Fibroblast of villous mesenchyme (primary cell): ENCODE measurements around the gene DENND6B. TPM values are rescaled to one million over a fixed set of nuclear protein-coding genes. Genes with fewer than 3 reads are reported as not detected.
A peak's percentile ranks its signal among the peaks of the same experiment; 100 is the strongest.

Experiments
- DNase-seq: peaks from one replicate; pipeline ENCODE4 v3.0.0-alpha.2; 2010; ENCODE audit warnings: low read depth
- H3K4me3 ChIP-seq: 2 replicates; pipeline ENCODE4 v1.5.1; 2011; ENCODE audit warnings: low read depth, mild to moderate bottlenecking, low read length
- total RNA-seq: library from RNA; depleted of rRNA; stranded (reverse); fragments of >200 nt; gene quantifications from 2 replicates; pipeline ENCODE4 v1.2.3, GENCODE V29; 2012
- TF ChIP-seq, protein P1 (sequence below): IDR thresholded peaks from 2 replicates; pipeline ENCODE4 v1.5.1; 2012; ENCODE audit warnings: low read depth, mild to moderate bottlenecking, low read length; ENCODE audit not compliant: insufficient read depth

The DENND6B gene
- total RNA-seq, 1 donor = 2.6 TPM

DNA sequence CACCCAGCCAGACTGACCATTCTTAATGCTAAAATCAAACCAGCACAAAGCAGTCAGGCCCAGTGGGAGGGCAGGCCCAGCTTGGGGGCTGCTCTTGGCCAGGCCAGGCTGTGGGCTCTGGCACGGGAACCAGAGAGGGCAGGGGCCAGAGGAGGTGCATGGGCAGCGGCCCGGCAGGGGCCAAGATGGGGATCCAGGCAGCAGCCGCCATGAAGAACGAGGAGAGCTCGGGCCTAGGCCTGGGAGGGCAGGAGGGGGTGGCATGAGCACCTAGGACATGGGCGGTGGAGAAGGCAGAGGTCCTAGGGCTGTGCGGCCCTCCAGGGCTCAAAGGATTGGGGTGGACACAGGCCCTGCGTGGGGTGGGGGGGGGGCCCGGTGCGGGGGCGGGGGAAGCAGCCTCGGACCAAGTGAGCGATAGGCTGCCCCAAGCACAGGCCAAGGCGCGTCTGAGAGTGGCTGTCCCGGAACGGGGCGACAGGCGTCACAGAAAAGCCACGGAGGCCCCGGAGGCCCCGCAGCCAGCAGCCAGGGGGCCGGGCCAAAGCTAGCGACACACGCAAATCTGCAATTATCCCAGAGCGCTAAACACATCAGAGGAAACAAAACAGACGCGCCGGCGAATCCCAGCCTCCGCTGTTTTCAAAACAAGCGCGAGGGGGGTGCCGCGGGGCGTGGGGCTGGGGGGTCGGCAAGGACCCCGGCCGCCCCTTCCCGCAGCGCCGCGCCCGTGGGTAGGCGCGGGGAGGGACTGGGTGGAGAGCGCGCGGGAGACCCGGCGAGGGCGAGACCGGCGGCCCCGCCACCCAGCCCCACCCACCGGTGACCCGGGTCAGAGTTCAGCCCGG, 27.7 kb downstream of the DENND6B start:
- H3K4me3 ChIP-seq = peak overlapping the region; percentile 23

GRCh38 chr22:50298266-50298637, 28.6 kb downstream of the DENND6B start:
- DNase-seq = no peak
- H3K4me3 ChIP-seq = no peak overlapping the region

More for the DNA sequence above, 27.7 kb downstream of the DENND6B start:
- DNase-seq = peak; percentile 63
- TF ChIP-seq, protein P1, sequence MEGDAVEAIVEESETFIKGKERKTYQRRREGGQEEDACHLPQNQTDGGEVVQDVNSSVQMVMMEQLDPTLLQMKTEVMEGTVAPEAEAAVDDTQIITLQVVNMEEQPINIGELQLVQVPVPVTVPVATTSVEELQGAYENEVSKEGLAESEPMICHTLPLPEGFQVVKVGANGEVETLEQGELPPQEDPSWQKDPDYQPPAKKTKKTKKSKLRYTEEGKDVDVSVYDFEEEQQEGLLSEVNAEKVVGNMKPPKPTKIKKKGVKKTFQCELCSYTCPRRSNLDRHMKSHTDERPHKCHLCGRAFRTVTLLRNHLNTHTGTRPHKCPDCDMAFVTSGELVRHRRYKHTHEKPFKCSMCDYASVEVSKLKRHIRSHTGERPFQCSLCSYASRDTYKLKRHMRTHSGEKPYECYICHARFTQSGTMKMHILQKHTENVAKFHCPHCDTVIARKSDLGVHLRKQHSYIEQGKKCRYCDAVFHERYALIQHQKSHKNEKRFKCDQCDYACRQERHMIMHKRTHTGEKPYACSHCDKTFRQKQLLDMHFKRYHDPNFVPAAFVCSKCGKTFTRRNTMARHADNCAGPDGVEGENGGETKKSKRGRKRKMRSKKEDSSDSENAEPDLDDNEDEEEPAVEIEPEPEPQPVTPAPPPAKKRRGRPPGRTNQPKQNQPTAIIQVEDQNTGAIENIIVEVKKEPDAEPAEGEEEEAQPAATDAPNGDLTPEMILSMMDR = no peak

DNA sequence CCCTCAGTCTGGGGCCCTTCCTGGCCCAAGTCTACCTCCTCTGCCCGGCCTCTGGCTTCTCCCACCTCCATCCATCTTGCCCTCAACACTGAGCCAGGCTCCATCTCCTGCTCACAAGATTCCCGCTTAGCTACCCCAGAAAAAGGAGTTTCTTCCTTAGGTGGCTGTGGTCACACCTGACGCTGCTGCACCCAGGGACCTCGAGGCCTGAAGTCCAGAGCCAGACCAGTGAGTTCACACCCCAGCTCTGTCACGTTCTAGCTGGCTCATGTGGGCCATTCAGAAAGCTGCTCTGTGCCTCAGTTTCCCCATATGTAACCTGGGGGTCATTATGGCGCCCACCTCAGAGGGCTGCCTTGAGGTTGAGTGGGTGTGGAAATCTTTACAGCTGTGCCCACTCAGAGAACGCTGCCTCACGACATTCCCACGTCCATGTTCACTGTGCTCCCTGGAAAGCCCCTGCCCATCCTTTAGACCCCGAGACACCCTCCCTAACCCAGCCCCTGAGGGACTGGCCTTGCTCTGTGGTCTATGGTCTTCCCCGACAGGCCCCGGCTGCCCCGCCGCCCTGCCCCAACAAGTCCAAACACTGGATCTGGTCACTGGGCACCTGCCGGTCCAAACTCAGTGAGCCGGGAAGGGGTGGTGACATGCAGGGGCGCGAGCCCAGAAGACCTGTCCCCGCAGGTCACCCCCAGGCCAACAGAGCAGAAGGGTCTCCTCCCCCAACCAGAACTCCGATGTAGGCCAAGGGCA, 29.1 kb downstream of the DENND6B start:
- H3K4me3 ChIP-seq = no peak overlapping the region
- no peak for DNase-seq
- TF ChIP-seq, protein P1 = no peak

More at GRCh38 chr22:50298266-50298637, 28.6 kb downstream of the DENND6B start:
- TF ChIP-seq, protein P1 = no peak

DNA sequence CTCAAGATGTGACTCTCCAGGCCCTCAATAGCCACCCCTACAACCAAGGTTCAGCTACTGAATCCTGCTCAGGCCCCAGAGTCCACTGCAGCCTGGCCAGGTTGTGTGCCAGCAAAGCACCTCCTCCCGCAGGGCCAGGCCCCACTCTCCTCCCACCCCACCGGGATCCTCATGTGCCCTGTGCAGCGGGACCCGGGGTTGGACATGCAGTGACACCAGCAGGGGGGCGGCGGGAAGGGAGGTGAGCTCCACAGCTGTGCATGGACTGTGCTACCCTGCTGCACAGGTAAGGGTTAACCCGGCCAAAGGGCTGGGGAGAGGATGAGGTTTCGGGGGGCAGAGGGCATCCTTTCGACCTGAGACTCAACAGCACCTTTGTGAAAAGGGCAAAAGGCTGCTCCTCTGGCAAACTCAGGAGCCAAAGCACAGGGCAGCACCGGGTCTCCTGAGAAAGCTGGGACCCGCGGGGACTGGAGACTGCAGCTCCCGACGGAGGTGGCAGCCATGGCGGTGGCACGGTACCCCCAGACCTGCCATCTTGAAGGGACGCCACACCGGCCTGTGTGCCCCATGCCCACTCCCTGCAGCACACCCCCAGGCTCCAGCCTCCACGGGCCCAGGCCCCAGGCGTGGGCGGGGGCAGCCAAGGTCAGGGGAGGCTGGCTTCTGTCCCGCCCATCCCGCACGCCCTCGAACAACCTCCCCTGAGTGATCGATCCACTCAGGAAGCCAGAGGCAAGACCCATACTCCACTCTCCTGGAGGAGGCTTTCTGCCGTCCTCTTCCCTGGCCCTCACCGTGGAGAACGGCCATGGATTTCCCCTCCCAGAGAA, 29.9 kb downstream of the DENND6B start:
- DNase-seq = no peak

GRCh38 chr22:50294319-50294656, 32.5 kb downstream of the DENND6B start:
- TF ChIP-seq, protein P1 = no peak
- no peak overlapping the region for H3K4me3 ChIP-seq
- DNase-seq = no peak

More for the DNA sequence above, 29.9 kb downstream of the DENND6B start:
- TF ChIP-seq, protein P1 = no peak
- H3K4me3 ChIP-seq = no peak overlapping the region

DNA sequence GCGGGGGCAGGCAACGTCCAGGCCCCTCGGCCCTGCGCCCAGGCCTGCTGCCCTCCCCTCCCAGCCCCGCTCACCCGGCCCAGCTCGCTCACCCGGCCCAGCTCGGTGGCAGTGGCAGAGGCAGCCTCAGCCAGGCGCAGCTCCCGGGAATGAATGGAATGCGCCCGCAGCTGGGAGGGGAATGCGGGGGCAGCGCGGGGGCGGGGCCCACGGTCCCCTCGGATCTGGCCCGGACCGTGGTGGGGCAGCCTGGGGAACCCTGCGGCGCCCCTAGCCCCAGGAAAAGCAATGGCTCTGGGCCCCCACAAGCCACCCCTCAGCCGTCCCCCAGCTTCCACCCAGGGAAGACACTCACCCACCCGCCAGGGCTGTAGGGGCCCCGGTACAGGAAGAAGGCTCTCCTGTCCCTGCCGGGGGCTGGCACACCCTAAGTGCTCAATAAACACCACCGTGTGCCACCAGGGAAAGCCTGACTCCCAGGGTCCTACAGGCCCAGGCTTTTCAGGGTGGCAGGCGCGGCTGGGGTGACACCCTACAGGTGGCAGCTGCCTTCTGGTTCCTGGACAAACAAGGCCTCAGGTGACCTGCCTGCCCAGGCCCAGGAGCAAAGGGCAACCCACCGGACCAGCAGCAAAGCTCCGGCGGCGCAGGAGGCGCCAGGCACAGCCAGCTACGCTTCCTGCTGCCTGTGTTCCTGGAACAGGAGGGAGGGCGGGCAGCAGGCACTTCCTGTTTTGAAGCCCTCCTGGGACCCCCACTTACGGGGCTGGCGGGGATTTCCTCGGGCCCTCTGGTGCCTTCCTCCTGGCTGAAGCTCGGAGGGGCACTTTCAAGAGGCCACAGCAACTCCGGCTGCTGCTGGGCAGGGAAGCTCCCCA, 33.1 kb downstream of the DENND6B start:
- peak overlapping the region; percentile 27 for H3K4me3 ChIP-seq
- TF ChIP-seq, protein P1 = no peak
- DNase-seq = peak; percentile 69
